Neuronal stem cell (in vitro differentiated cells): ENCODE data around the gene GALNT17.
A peak's percentile ranks its signal among the peaks of the same experiment; 100 is the strongest.
"Not testable (repeated sequence)": the region's sequence is repeated elsewhere in the genome, so short reads cannot be mapped to it uniquely, and the experiment has no call there.

ENCODE experiments used
- DNase-seq: peaks from one replicate; pipeline ENCODE4 v3.0.0-alpha.2; 2013; ENCODE audit warnings: low spot score
- H2AFZ ChIP-seq: one replicate; pipeline ENCODE4 v1.6.1; 2013; ENCODE audit warnings: mild to moderate bottlenecking, low read length, inconsistent platforms
- H2AK5ac ChIP-seq: 2 replicates; pipeline ENCODE4 v1.6.1; 2013; ENCODE audit warnings: low read depth, mild to moderate bottlenecking, inconsistent platforms, low read length, moderate library complexity, mixed read lengths
- H2BK120ac ChIP-seq: 2 replicates; pipeline ENCODE4 v1.6.1; 2013; ENCODE audit warnings: low read depth, mild to moderate bottlenecking, inconsistent platforms, low read length, moderate library complexity, mixed read lengths
- H2BK12ac ChIP-seq: one replicate; pipeline ENCODE4 v1.6.1; 2013; ENCODE audit warnings: low read length, inconsistent platforms
- H2BK15ac ChIP-seq: 2 replicates; pipeline ENCODE4 v1.6.1; 2013; ENCODE audit warnings: mild to moderate bottlenecking, low read length, inconsistent platforms, mixed read lengths
- H2BK5ac ChIP-seq: one replicate; pipeline ENCODE4 v1.6.1; 2013; ENCODE audit warnings: inconsistent platforms, mild to moderate bottlenecking, low read length, moderate library complexity
- H3K14ac ChIP-seq: one replicate; pipeline ENCODE4 v1.6.1; 2013; ENCODE audit warnings: low read length, inconsistent platforms
- H3K18ac ChIP-seq: 2 replicates; pipeline ENCODE4 v1.6.1; 2013; ENCODE audit warnings: low read length, inconsistent platforms
- H3K23ac ChIP-seq: 2 replicates; pipeline ENCODE4 v1.6.1; 2013; ENCODE audit warnings: low read depth, mild to moderate bottlenecking, mixed read lengths, low read length, inconsistent platforms; ENCODE audit not compliant: poor library complexity
- H3K27ac ChIP-seq: replicated peaks from 3 replicates; pipeline ENCODE4 v1.5.1; 2013; ENCODE audit warnings: low read length, inconsistent platforms
- H3K27me3 ChIP-seq, 3 experiments: 2 replicates each; pipeline ENCODE4 v1.6.1; 2013; ENCODE audit warnings: low read length in 3 of 3, mild to moderate bottlenecking in 2 of 3, inconsistent platforms in 1 of 3, low read depth in 1 of 3, mixed read lengths in 1 of 3, moderate library complexity in 1 of 3; ENCODE audit not compliant: control insufficient read depth in 3 of 3, insufficient read depth in 3 of 3
- H3K36me3 ChIP-seq, 2 donors: replicated peaks in 1 of 2; 2 replicates each; pipeline ENCODE4 v1.6.1; 2013; ENCODE audit warnings: low read length in 2 of 2; ENCODE audit not compliant: control insufficient read depth in 2 of 2, insufficient read depth in 2 of 2
- H3K4ac ChIP-seq: 2 replicates; pipeline ENCODE4 v1.6.1; 2013; ENCODE audit warnings: inconsistent platforms, mild to moderate bottlenecking, low read length, moderate library complexity
- H3K4me1 ChIP-seq, 2 donors: 1 replicate in 1 of 2; 2 replicates in 1 of 2; pipeline ENCODE4 v1.6.1; 2013; ENCODE audit warnings: low read length in 2 of 2, low read depth in 1 of 2; ENCODE audit not compliant: control insufficient read depth in 2 of 2, insufficient read depth in 1 of 2
- H3K4me2 ChIP-seq: one replicate; pipeline ENCODE4 v1.6.1; 2013; ENCODE audit warnings: mild to moderate bottlenecking, low read length, inconsistent platforms; ENCODE audit not compliant: insufficient read depth, poor library complexity, severe bottlenecking
- H3K4me3 ChIP-seq, 2 donors: 2 replicates each; pipeline ENCODE4 v1.5.1; 2013; ENCODE audit warnings: low read length in 2 of 2, mild to moderate bottlenecking in 2 of 2, inconsistent platforms in 1 of 2, moderate library complexity in 1 of 2
- H3K79me1 ChIP-seq: one replicate; pipeline ENCODE4 v1.6.1; 2013; ENCODE audit warnings: low read depth, mild to moderate bottlenecking, inconsistent platforms, low read length, moderate library complexity
- H3K9ac ChIP-seq: one replicate; pipeline ENCODE4 v1.6.1; 2013; ENCODE audit warnings: mild to moderate bottlenecking, low read depth, low read length, inconsistent platforms; ENCODE audit not compliant: poor library complexity
- H3K9me3 ChIP-seq, 2 donors: replicated peaks in 1 of 2; 2 replicates each; pipeline versions ENCODE3 to v1.6.1; 2013; ENCODE audit warnings: low read length in 2 of 2, mild to moderate bottlenecking in 2 of 2, inconsistent platforms in 1 of 2, low read depth in 1 of 2, mixed read lengths in 1 of 2, moderate library complexity in 1 of 2; ENCODE audit not compliant: control insufficient read depth in 2 of 2, insufficient read depth in 1 of 2
- H4K8ac ChIP-seq: one replicate; pipeline ENCODE4 v1.6.1; 2013; ENCODE audit warnings: low read depth, mild to moderate bottlenecking, inconsistent platforms, low read length, moderate library complexity
- H4K91ac ChIP-seq: one replicate; pipeline ENCODE4 v1.6.1; 2013; ENCODE audit warnings: low read length, low read depth, mild to moderate bottlenecking, inconsistent platforms; ENCODE audit not compliant: poor library complexity
- WGBS, 2 donors: extraction: QIAGEN DNeasy Blood & Tissue Kit; methylation state at CpG; one replicate each; pipeline ENCODE4 v1.1.7; 2013; ENCODE audit warnings: missing lambda C conversion rate in 2 of 2, mixed read lengths in 1 of 2; ENCODE audit not compliant: insufficient read length in 2 of 2, insufficient replicate concordance in 1 of 2; ENCODE audit errors: extremely low coverage in 2 of 2; 5-methylcytosine and 5-hydroxymethylcytosine counted together

The GALNT17 gene

DNA sequence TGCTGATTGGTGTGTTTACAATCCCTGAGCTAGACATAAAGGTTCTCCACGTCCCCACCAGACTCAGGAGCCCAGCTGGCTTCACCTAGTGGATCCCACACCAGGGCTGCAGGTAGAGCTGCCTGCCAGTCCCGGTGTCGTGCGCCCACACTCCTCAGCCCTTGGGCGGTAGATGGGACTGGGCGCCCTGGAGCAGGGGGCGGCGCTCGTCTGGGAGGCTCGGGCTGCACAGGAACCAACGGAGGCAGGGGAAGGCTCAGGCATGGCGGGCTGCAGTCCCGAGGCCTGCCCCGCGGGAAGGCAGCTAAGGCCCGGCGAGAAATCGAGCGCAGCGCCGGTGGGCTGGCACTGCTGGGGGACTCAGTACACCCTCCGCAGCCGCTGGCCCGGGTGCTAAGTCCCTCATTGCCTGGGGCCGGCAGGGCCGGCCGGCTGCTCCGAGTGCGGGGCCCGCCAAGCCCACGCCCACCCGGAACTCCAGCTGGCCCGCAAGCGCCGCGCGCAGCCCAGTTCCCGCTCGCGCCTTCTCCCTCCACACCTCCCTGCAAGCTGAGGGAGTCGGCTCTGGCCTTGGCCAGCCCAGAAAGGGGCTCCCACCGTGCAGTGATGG, 606.1 kb downstream of the GALNT17 start:
- H3K4me3 ChIP-seq, H2BK15ac ChIP-seq, DNase-seq, H3K27me3 ChIP-seq, H2AK5ac ChIP-seq, H4K8ac ChIP-seq, H3K4ac ChIP-seq, H3K27ac ChIP-seq, H3K18ac ChIP-seq, H3K36me3 ChIP-seq, H3K23ac ChIP-seq, H4K91ac ChIP-seq, H3K4me2 ChIP-seq, H3K9me3 ChIP-seq, H2BK120ac ChIP-seq, H3K79me1 ChIP-seq, H3K14ac ChIP-seq, H2BK5ac ChIP-seq, H3K9ac ChIP-seq, H2BK12ac ChIP-seq, H2AFZ ChIP-seq: not testable (repeated sequence)
- peaks cover 6 to 11% of the 10 kb centered on the region in 2 donors for H3K4me1 ChIP-seq
- WGBS, 2 donors: no CpG with 5 or more reads among the region's 42 CpGs

DNA sequence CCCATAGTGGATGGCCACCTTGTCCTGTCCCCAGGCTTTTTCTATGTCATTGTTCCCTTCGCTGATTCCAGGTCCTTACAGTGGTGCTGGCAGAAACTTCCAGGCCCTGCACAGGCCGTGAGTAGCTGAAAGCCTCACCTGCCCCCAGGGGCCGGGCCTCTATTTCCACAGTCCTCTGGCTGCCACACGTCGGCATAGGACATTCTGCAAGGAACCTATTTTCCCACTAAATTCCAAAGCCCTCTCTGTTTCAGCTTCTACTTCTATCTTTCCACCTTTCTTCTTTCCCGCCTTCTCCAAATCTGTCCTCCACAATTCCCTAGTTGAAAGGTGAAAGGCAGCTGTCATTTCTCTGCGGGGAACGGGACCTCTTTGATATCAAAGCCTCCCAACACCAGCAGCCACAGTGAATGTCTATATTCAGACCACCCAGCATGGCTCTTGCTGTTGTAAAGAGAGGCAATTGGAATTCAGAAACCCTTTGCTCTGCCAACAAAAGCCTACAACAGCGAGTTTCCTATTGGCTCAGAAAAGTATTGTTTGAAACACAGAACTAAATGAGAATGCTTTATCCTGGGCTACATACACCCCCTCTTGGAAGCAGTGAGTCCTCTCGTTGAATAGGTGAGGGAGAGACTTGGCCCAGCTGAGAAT, 607.7 kb downstream of the GALNT17 start:
- H3K27me3 ChIP-seq: no peaks in the 10 kb centered on the region
- WGBS, 2 donors: no CpG with 5 or more reads among the region's 10 CpGs
- no peak overlapping the region for H3K27ac ChIP-seq
- H2AK5ac ChIP-seq: no peak overlapping the region
- no peak overlapping the region for H3K23ac ChIP-seq
- H3K9ac ChIP-seq: no peak overlapping the region
- no peak overlapping the region for H4K91ac ChIP-seq
- H3K9me3 ChIP-seq: no peaks in the 10 kb centered on the region
- H3K4me3 ChIP-seq: no peak overlapping the region
- H2BK5ac ChIP-seq: no peak overlapping the region
- peak; percentile 62 for DNase-seq
- peaks cover 6 to 11% of the 10 kb centered on the region in 2 donors for H3K4me1 ChIP-seq
- no peak overlapping the region for H2BK12ac ChIP-seq
- no peaks in the 10 kb centered on the region for H3K79me1 ChIP-seq
- H4K8ac ChIP-seq: no peak overlapping the region
- H2BK15ac ChIP-seq: no peak overlapping the region
- H2AFZ ChIP-seq: peak overlapping the region; percentile 5
- no peak overlapping the region for H3K14ac ChIP-seq
- H3K18ac ChIP-seq: no peak overlapping the region
- no peak overlapping the region for H3K4ac ChIP-seq
- no peak overlapping the region for H2BK120ac ChIP-seq
- no peak overlapping the region for H3K4me2 ChIP-seq
- H3K36me3 ChIP-seq: no peaks in the 10 kb centered on the region

DNA sequence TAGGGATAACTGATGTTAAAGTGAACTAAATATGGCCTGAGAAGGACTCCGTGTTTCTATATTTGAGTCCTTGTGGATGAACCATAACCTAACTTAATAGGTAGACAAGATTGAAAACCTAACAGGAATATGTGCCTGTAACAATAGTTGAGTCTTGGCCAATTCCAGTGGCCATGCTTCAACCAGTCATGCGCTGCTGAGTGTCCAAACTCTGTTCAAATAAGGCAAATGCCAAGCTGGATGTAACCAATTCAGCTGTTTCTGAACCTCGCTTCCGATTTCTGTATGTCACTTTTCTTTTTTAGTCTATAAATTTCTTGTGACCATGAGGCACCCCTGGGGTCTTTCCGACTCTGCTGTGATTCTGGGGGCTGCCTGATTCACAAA, 608.2 kb downstream of the GALNT17 start:
- Histone ChIP-seq H3K4ac (no peak overlapping the region), H2BK5ac (no peak overlapping the region), H3K36me3 (no peaks in the 10 kb centered on the region), H3K4me2 (no peak overlapping the region), H2BK120ac (no peak overlapping the region), H2AK5ac (no peak overlapping the region), H3K14ac (no peak overlapping the region), H2BK15ac (no peak overlapping the region), H4K8ac (no peak overlapping the region), H3K4me3 (no peak overlapping the region), H2AFZ (no peak overlapping the region), H3K79me1 (no peaks in the 10 kb centered on the region), H3K27me3 (no peaks in the 10 kb centered on the region), H4K91ac (no peak overlapping the region), H2BK12ac (no peak overlapping the region), H3K23ac (no peak overlapping the region), H3K18ac (no peak overlapping the region), H3K27ac (no peak overlapping the region), H3K9me3 (no peaks in the 10 kb centered on the region), H3K4me1 (peaks cover 6 to 11% of the 10 kb centered on the region in 2 donors), H3K9ac (no peak overlapping the region)
- DNase-seq: no peak
- no CpG with 5 or more reads among the region's 5 CpGs for WGBS, 2 donors

DNA sequence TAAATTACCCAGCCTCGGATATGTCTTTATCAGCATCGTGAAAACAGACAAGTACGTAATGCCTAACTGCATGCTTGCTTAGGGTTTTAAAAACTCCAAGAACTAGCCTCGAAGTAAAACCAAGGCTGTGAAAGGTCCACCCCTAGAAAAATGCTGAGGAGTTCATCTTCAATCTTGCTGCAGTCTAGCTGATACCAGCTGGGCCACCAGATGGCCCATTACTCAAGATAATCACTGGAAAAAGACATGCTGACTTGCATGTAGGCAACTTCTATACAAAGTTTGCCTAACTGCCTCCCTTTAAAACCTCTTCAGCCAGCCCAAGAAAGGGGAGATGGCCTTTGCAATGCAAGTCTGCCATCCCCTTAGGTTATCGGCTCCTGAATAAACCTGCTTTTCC, 614.1 kb downstream of the GALNT17 start:
- H3K27me3 ChIP-seq: no peaks in the 10 kb centered on the region
- H2BK5ac ChIP-seq: no peak overlapping the region
- no peak overlapping the region for H2BK15ac ChIP-seq
- no peak overlapping the region for H2AFZ ChIP-seq
- H2AK5ac ChIP-seq: no peak overlapping the region
- H3K4me3 ChIP-seq: no peak overlapping the region
- H3K18ac ChIP-seq: no peak overlapping the region
- H3K36me3 ChIP-seq: no peaks in the 10 kb centered on the region
- H3K9ac ChIP-seq: no peak overlapping the region
- no peak overlapping the region for H3K4ac ChIP-seq
- no peak overlapping the region for H2BK120ac ChIP-seq
- H3K9me3 ChIP-seq: peaks cover 0 to 3% of the 10 kb centered on the region in 2 donors
- H3K23ac ChIP-seq: no peak overlapping the region
- no peak overlapping the region for H2BK12ac ChIP-seq
- no peak overlapping the region for H3K14ac ChIP-seq
- H3K79me1 ChIP-seq: no peaks in the 10 kb centered on the region
- no peak overlapping the region for H3K4me2 ChIP-seq
- H4K8ac ChIP-seq: no peak overlapping the region
- H3K27ac ChIP-seq: no peak overlapping the region
- DNase-seq: no peak
- no peaks in the 10 kb centered on the region for H3K4me1 ChIP-seq
- no peak overlapping the region for H4K91ac ChIP-seq
- no CpG with 5 or more reads among the region's 5 CpGs for WGBS, 2 donors
